Measurements from ENCODE around the gene DOK3.

DOK3 gene

GRCh38 chr5:177462021-177462670 is 47.5 kb downstream of the DOK3 start:
- DNase-seq, result no peak

GRCh38 chr5:177459819-177460628 is 49.6 kb downstream of the DOK3 start:
- no peak for DNase-seq

GRCh38 chr5:177459357-177459756 is 50.3 kb downstream of the DOK3 start:
- no peak for DNase-seq

GRCh38 chr5:177458912-177459350 is 50.7 kb downstream of the DOK3 start:
- DNase-seq, result no peak

GRCh38 chr5:177457852-177458681 is 51.6 kb downstream of the DOK3 start:
- DNase-seq, result no peak

- DNase-seq, result peak; percentile 35
Observed at GRCh38 chr5:177456976-177457851, 52.4 kb downstream of the DOK3 start.

- no peak for DNase-seq
Observed at GRCh38 chr5:177456591-177456964, 53.0 kb downstream of the DOK3 start.

GRCh38 chr5:177455661-177456590 is 53.7 kb downstream of the DOK3 start:
- DNase-seq, result peak; percentile 99

- DNase-seq, result peak; percentile 94
Observed at GRCh38 chr5:177455036-177455660, 54.5 kb downstream of the DOK3 start.

GRCh38 chr5:177454397-177455035 is 55.1 kb downstream of the DOK3 start:
- peak; percentile 95 for DNase-seq

- no peak for DNase-seq
Observed at GRCh38 chr5:177453852-177454396, 55.7 kb downstream of the DOK3 start.

- no peak for DNase-seq
Observed at GRCh38 chr5:177452688-177453638, 56.7 kb downstream of the DOK3 start.
